ENCODE data around the gene SPINDOC. TPM values are rescaled to one million over a fixed set of nuclear protein-coding genes. Genes with fewer than 3 reads are reported as not detected.

The SPINDOC gene
- total RNA-seq, 1 experiment from 2014 or later = 50.9 TPM

DNA sequence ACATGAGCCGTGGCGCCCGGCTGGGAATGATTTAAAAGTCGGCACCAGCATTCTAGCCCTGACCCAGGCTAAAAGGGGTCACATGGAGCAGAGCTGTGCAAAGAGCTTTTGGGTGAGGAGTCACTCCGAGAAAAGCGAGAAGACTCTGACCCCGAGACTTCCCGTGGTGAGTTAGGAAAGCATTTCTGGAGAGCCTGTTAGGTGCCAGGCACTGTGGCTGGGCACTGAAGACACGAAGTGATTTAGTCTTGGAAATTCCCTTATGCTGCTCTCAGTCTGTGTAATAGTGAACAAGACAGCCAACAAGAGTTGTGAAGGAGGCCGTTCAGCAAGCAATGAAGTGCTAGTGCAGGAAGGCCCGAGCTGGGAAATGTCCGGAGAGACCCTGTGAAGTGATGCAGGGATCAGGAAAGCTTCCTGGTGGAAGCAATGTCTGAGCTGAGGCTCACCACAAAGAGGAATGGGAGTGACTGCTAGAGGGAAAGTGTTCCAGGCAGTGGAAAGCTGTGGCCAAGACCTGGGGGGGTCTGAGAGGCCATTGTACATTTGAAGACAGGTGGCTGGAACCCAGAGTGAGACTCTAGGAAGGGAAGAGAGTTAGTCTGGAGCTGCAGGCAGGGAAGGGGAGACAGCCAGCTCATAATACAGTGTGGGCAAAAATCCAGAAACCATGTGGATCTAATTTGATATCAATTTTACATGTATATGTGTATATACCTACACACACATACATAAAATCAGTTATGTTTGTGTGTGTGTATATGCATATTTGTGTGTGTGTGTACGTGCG lies 57.3 kb downstream of the SPINDOC start:
- CTCF ChIA-PET = no interaction called here
- RAD21 ChIA-PET (ENCODE audit: low non-redundant PET in 1 of 2, low total read pairs in 2 of 2, uncharacterized antibody in 2 of 2, unreplicated experiment in 2 of 2) = no interaction called here
- H3K4me2 ChIP-seq (ENCODE audit: low read length) = no peak overlapping the region
- no peak for TF ChIP-seq YY1 (IDR thresholded peaks at IDR 0.05; ENCODE audit: extremely low read depth, insufficient replicate concordance, low read depth, low read length)
- no peak for TF ChIP-seq FOSL1 (IDR thresholded peaks at IDR 0.05; ENCODE audit: low read depth)
- no peak for TF ChIP-seq SP1 (IDR thresholded peaks at IDR 0.05; ENCODE audit: low read depth)
- TF ChIP-seq ZNF274 (IDR thresholded peaks at IDR 0.05; ENCODE audit: low read depth, low read length) = no peak
- no peak for TF ChIP-seq SIN3A (IDR thresholded peaks at IDR 0.05; ENCODE audit: low read depth)
- TF ChIP-seq EZH2phosphoT487 (IDR thresholded peaks at IDR 0.05; ENCODE audit: borderline replicate concordance) = no peak
- TF ChIP-seq, protein P1, sequence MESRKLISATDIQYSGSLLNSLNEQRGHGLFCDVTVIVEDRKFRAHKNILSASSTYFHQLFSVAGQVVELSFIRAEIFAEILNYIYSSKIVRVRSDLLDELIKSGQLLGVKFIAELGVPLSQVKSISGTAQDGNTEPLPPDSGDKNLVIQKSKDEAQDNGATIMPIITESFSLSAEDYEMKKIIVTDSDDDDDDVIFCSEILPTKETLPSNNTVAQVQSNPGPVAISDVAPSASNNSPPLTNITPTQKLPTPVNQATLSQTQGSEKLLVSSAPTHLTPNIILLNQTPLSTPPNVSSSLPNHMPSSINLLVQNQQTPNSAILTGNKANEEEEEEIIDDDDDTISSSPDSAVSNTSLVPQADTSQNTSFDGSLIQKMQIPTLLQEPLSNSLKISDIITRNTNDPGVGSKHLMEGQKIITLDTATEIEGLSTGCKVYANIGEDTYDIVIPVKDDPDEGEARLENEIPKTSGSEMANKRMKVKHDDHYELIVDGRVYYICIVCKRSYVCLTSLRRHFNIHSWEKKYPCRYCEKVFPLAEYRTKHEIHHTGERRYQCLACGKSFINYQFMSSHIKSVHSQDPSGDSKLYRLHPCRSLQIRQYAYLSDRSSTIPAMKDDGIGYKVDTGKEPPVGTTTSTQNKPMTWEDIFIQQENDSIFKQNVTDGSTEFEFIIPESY (IDR thresholded peaks at IDR 0.05; ENCODE audit: extremely low read depth, insufficient replicate concordance, low read length) = no peak
- TF ChIP-seq EGR1 (IDR thresholded peaks at IDR 0.05; ENCODE audit: low read depth) = no peak
- TF ChIP-seq SRF (IDR thresholded peaks at IDR 0.05; ENCODE audit: low read depth) = no peak
- TF ChIP-seq, protein P2, sequence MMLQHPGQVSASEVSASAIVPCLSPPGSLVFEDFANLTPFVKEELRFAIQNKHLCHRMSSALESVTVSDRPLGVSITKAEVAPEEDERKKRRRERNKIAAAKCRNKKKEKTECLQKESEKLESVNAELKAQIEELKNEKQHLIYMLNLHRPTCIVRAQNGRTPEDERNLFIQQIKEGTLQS (IDR thresholded peaks at IDR 0.05) = no peak
- TF ChIP-seq, protein P3, sequence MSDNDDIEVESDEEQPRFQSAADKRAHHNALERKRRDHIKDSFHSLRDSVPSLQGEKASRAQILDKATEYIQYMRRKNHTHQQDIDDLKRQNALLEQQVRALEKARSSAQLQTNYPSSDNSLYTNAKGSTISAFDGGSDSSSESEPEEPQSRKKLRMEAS (IDR thresholded peaks at IDR 0.05) = no peak
- TF ChIP-seq EZH2 (IDR thresholded peaks at IDR 0.05) = no peak
- TF ChIP-seq REST (IDR thresholded peaks at IDR 0.05; ENCODE audit: low read depth) = no peak
- no peak overlapping the region for H3K27ac ChIP-seq (ENCODE audit: low read depth, low read length)
- no peak overlapping the region for H2AFZ ChIP-seq (ENCODE audit: low read depth, low read length, poor library complexity, severe bottlenecking)
- POLR2A ChIA-PET = no interaction called here
- BruUV-seq (replicated peaks) = no TSS peak
- no peaks in the 10 kb centered on the region for H3K9me3 ChIP-seq (ENCODE audit: control insufficient read depth in 1 of 2, insufficient read depth in 1 of 2, low read depth in 1 of 2, low read length in 2 of 2)
- H3K4me3 ChIP-seq (replicated peaks in 1 of 2; ENCODE audit: low read depth in 1 of 2, low read length in 2 of 2) = no peak overlapping the region
- DNase-seq (ENCODE audit: low read depth, low spot score) (no peak), ATAC-seq (no peak)
- H3K36me3 ChIP-seq (ENCODE audit: control insufficient read depth in 1 of 2, insufficient read depth in 2 of 2, low read length in 2 of 2) = peaks cover 0 to 5% of the 10 kb centered on the region in 2 experiments; a peak in 1 of 4 replicates
- H3K27me3 ChIP-seq (ENCODE audit: insufficient read depth, low read length) = no peaks in the 10 kb centered on the region
- peaks cover 7 to 26% of the 10 kb centered on the region in 2 experiments for H3K4me1 ChIP-seq (ENCODE audit: control insufficient read depth in 1 of 2, insufficient read depth in 2 of 2, low read length in 2 of 2)
- peaks cover 92% of the 10 kb centered on the region for H3K79me2 ChIP-seq (ENCODE audit: insufficient read depth, low read length)
- no peak overlapping the region for H3K9ac ChIP-seq (ENCODE audit: low read length)
- no peaks in the 10 kb centered on the region for H3K9me2 ChIP-seq (ENCODE audit: insufficient read depth)
- H4K20me1 ChIP-seq (ENCODE audit: insufficient read depth) = peaks cover 5% of the 10 kb centered on the region; the same call in 1 of the 2 replicates
- intact Hi-C loops (cut with micrococcal nuclease) = loop anchor here (5.0 kb wide), 1 partner anchor 33 kb away; the partner anchor contains the start of gene MARK2
